Measurements from ENCODE around the gene DISP2. TPM values are rescaled to one million over a fixed set of nuclear protein-coding genes. Genes with fewer than 3 reads are reported as not detected.

DISP2 gene
- total RNA-seq, 3 donors from 2014 or later = under 0.01 to 0.88 (median under 0.01) TPM

DNA sequence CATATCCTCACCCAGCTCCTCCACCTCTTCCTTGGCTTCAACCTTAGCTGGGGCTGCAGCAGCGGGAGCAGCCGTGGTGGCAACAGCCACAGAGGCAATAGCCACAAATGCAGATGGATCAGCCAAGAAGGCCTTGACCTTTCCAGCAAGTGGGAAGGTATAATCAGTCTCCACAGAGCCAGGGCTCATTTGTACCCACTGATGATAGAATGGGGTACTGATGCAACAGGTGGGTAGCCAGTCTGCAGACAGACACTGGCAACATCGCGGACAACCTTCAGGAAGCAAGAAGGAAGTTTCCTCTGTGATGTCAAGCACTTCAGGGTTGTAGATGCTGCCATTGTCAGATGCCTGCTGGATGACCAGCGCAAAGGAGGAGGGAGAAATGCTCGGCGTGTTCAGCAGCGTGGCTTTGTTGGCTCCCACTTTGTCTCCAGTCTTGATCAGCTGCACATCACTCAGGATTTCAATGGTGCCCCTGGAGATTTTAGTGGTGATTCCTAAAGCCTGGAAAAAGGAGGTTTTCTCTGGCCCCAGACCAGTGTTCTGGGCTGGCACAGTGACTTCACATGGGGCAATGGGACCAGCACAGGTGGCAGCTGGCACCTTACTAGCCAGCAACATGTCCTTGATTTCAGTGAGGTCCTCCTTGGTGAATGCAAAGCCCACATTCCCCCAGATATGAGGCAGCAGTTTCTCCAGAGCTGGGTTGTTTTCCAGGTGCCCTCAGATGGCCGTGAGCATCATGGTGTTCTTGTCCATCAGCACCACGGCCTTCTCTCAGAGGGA is 45.5 kb upstream of the DISP2 start:
- DNase-seq (ENCODE audit: low spot score in 2 of 2) = no peak
- Histone ChIP-seq H3K4me3 (no peak overlapping the region), H3K27me3 (no peaks in the 10 kb centered on the region), H3K4me1 (no peaks in the 10 kb centered on the region), H3K36me3 (no peaks in the 10 kb centered on the region), H3K9me3 (no peaks in the 10 kb centered on the region), H3K27ac (no peak overlapping the region)
- no peak for TF ChIP-seq POLR2AphosphoS5 (IDR thresholded peaks at IDR 0.05)
- TF ChIP-seq POLR2A (IDR thresholded peaks at IDR 0.05) = no peak
- TF ChIP-seq, protein P1, sequence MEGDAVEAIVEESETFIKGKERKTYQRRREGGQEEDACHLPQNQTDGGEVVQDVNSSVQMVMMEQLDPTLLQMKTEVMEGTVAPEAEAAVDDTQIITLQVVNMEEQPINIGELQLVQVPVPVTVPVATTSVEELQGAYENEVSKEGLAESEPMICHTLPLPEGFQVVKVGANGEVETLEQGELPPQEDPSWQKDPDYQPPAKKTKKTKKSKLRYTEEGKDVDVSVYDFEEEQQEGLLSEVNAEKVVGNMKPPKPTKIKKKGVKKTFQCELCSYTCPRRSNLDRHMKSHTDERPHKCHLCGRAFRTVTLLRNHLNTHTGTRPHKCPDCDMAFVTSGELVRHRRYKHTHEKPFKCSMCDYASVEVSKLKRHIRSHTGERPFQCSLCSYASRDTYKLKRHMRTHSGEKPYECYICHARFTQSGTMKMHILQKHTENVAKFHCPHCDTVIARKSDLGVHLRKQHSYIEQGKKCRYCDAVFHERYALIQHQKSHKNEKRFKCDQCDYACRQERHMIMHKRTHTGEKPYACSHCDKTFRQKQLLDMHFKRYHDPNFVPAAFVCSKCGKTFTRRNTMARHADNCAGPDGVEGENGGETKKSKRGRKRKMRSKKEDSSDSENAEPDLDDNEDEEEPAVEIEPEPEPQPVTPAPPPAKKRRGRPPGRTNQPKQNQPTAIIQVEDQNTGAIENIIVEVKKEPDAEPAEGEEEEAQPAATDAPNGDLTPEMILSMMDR (IDR thresholded peaks at IDR 0.05) = no peak
- intact Hi-C loops (cut with DNase I; ENCODE audit: low total_unique reads) = no loop called here

DNA sequence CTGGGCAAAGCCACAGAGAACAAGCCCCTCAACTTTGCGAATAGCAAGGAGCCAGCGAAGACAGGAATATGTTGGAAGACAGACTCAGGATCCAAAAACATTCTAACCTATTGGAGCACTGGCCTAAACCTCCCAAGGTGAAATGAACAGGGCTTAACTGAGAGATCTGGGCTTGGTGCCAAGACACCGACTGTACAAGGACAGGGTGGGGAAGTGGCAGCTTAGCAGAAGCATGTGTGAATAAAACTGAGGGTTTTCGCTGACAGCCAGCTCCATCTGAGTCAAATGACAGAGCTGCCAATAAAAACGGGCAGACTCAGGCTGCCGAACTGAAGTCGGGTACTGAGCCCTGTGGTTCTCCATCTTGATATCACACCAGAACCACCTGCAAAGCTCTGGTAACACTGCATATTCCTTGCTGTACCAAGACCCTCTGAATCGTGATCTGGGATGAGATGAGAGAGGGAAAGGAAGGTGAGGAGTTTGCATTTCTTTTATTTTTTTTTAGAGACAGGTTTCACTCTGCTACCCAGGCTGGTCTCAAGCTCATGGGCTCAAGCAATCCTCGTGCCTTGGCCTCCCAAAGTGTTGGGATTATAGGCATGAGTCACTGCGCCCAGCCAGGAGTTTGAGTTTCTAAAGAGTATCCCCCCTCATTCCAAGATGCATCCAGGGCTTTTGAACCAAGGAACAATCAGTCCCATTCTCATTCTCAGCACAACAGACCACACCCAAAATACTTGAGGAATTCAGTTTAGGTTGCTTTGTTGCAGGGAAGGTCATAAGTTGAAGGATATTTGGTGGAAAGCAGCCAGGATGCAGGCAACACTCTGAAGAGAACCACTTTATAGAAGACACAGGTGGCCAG is 44.3 kb upstream of the DISP2 start:
- H3K9me3 ChIP-seq = no peaks in the 10 kb centered on the region
- intact Hi-C loops (cut with DNase I; ENCODE audit: low total_unique reads) = no loop called here
- H3K27ac ChIP-seq = no peak overlapping the region
- H3K27me3 ChIP-seq = no peaks in the 10 kb centered on the region
- TF ChIP-seq POLR2AphosphoS5 (IDR thresholded peaks at IDR 0.05) (no peak), POLR2A (IDR thresholded peaks at IDR 0.05) (no peak)
- TF ChIP-seq, protein P1 (IDR thresholded peaks at IDR 0.05) = no peak
- H3K36me3 ChIP-seq = no peaks in the 10 kb centered on the region
- no peaks in the 10 kb centered on the region for H3K4me1 ChIP-seq
- no peak for DNase-seq (ENCODE audit: low spot score in 2 of 2)
- H3K4me3 ChIP-seq = no peak overlapping the region

DNA sequence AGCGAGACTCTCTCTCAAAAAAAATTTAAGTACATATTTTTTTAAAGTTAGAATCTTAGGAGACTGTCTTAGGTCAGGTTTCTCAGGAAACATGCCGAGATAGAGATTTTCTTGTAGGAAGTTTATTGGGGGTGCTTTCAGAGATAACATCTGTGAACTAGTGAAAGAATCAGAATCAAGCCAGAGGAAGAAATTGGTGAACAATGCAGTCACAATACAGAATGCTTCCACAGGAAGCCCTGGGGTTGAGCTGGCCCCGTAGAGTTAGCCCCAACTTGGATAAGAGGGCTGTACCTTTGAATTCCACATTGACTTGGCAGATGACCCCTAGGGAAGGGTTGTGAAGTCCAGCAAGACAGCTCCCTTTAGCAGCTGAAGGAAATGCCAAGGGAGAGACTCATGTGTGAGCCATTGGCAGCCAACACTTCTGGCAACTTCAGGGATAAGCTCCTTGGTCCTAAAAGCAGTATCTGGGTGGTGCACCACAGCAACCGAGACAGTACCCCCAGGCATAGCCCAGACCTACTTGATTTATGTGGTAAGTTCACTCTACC is 43.2 kb upstream of the DISP2 start:
- Histone ChIP-seq H3K4me1 (no peaks in the 10 kb centered on the region), H3K27ac (no peak overlapping the region), H3K4me3 (no peak overlapping the region), H3K27me3 (no peaks in the 10 kb centered on the region), H3K9me3 (no peaks in the 10 kb centered on the region), H3K36me3 (no peaks in the 10 kb centered on the region)
- intact Hi-C loops (cut with DNase I; ENCODE audit: low total_unique reads) = loop anchor here (1.0 kb wide), 1 partner anchor 17 kb away; no protein-coding TSS in a partner anchor
- no peak for DNase-seq (ENCODE audit: low spot score in 2 of 2)
- TF ChIP-seq POLR2A (IDR thresholded peaks at IDR 0.05) (no peak), POLR2AphosphoS5 (IDR thresholded peaks at IDR 0.05) (no peak)
- TF ChIP-seq, protein P1 (IDR thresholded peaks at IDR 0.05) = no peak

DNA sequence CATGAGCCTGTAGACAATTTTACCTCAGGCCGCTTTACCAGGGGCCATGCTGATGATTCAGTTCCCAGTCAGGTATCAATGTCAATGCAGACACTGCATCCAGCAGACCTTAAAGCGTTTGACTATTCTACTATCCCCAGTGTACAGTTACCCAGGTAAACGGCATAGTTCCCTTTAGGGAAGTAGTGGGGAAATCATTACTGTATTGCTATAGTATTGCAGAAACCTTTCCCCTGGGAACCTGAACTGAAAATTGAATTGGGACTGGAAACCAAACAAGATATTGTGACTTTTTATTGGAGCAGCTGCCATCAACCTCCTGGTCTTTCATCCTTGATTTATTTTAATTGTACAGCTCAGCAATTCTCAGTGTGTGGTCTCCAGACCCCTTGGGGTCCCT is 41.1 kb upstream of the DISP2 start:
- no peaks in the 10 kb centered on the region for H3K9me3 ChIP-seq
- no peak overlapping the region for H3K27ac ChIP-seq
- H3K4me1 ChIP-seq = no peaks in the 10 kb centered on the region
- no peaks in the 10 kb centered on the region for H3K36me3 ChIP-seq
- no peak overlapping the region for H3K4me3 ChIP-seq
- TF ChIP-seq POLR2AphosphoS5 (IDR thresholded peaks at IDR 0.05) (no peak), POLR2A (IDR thresholded peaks at IDR 0.05) (no peak)
- TF ChIP-seq, protein P1 (IDR thresholded peaks at IDR 0.05) = no peak
- H3K27me3 ChIP-seq = no peaks in the 10 kb centered on the region
- intact Hi-C loops (cut with DNase I; ENCODE audit: low total_unique reads) = no loop called here
- DNase-seq (ENCODE audit: low spot score in 2 of 2) = no peak

Measured in breast epithelium (tissue), 4 donors.